ENCODE results near the gene BRSK2.

The BRSK2 gene

GRCh38 chr11:1396375-1396841 is 6.7 kb downstream of the BRSK2 start:
- TF ChIP-seq USF1 (IDR thresholded peaks at IDR 0.05): no peak
- TF ChIP-seq NFIC (IDR thresholded peaks at IDR 0.05): no peak
- no peak for TF ChIP-seq RAD21 (IDR thresholded peaks at IDR 0.05; ENCODE audit: low read depth)
- TF ChIP-seq TEAD4 (IDR thresholded peaks at IDR 0.05): no peak
- no peak for TF ChIP-seq FOXM1 (IDR thresholded peaks at IDR 0.05; ENCODE audit: borderline replicate concordance, low read depth)
- no peak for TF ChIP-seq TAF1 (IDR thresholded peaks at IDR 0.05; ENCODE audit: low read depth)
- no peak for TF ChIP-seq ZBTB7A (IDR thresholded peaks at IDR 0.05; ENCODE audit: low read depth)
- TF ChIP-seq EP300 (IDR thresholded peaks at IDR 0.05; ENCODE audit: borderline replicate concordance): no peak
- TF ChIP-seq EGR1 (IDR thresholded peaks at IDR 0.05): no peak
- no peak for TF ChIP-seq CEBPB (IDR thresholded peaks at IDR 0.05)
- TF ChIP-seq CREB1 (IDR thresholded peaks at IDR 0.05; ENCODE audit: low read depth): no peak
- no peak for TF ChIP-seq YY1 (IDR thresholded peaks at IDR 0.05; ENCODE audit: low read depth)
- TF ChIP-seq REST (IDR thresholded peaks at IDR 0.05; ENCODE audit: low read depth): no peak
- TF ChIP-seq MAX (IDR thresholded peaks at IDR 0.05): no peak
- no peak for TF ChIP-seq TCF12 (IDR thresholded peaks at IDR 0.05; ENCODE audit: low read depth)

GRCh38 chr11:1397146-1397861 is 7.6 kb downstream of the BRSK2 start:
- TF ChIP-seq USF1 (IDR thresholded peaks at IDR 0.05) (no peak), CEBPB (IDR thresholded peaks at IDR 0.05) (no peak), REST (IDR thresholded peaks at IDR 0.05; ENCODE audit: low read depth) (no peak), RAD21 (IDR thresholded peaks at IDR 0.05; ENCODE audit: low read depth) (no peak), CREB1 (IDR thresholded peaks at IDR 0.05; ENCODE audit: low read depth) (no peak), EP300 (IDR thresholded peaks at IDR 0.05; ENCODE audit: borderline replicate concordance) (no peak), EGR1 (IDR thresholded peaks at IDR 0.05) (no peak), NFIC (IDR thresholded peaks at IDR 0.05) (no peak), FOXM1 (IDR thresholded peaks at IDR 0.05; ENCODE audit: borderline replicate concordance, low read depth) (no peak), TCF12 (IDR thresholded peaks at IDR 0.05; ENCODE audit: low read depth) (no peak), YY1 (IDR thresholded peaks at IDR 0.05; ENCODE audit: low read depth) (no peak), TEAD4 (IDR thresholded peaks at IDR 0.05) (no peak), ZBTB7A (IDR thresholded peaks at IDR 0.05; ENCODE audit: low read depth) (no peak), MAX (IDR thresholded peaks at IDR 0.05) (no peak), TAF1 (IDR thresholded peaks at IDR 0.05; ENCODE audit: low read depth) (no peak)

GRCh38 chr11:1397862-1398527 is 8.3 kb downstream of the BRSK2 start:
- no peak for TF ChIP-seq TEAD4 (IDR thresholded peaks at IDR 0.05)
- TF ChIP-seq ZBTB7A (IDR thresholded peaks at IDR 0.05; ENCODE audit: low read depth): no peak
- TF ChIP-seq YY1 (IDR thresholded peaks at IDR 0.05; ENCODE audit: low read depth): no peak
- no peak for TF ChIP-seq TCF12 (IDR thresholded peaks at IDR 0.05; ENCODE audit: low read depth)
- no peak for TF ChIP-seq USF1 (IDR thresholded peaks at IDR 0.05)
- no peak for TF ChIP-seq FOXM1 (IDR thresholded peaks at IDR 0.05; ENCODE audit: borderline replicate concordance, low read depth)
- TF ChIP-seq NFIC (IDR thresholded peaks at IDR 0.05): no peak
- TF ChIP-seq REST (IDR thresholded peaks at IDR 0.05; ENCODE audit: low read depth): no peak
- no peak for TF ChIP-seq TAF1 (IDR thresholded peaks at IDR 0.05; ENCODE audit: low read depth)
- no peak for TF ChIP-seq CREB1 (IDR thresholded peaks at IDR 0.05; ENCODE audit: low read depth)
- TF ChIP-seq EP300 (IDR thresholded peaks at IDR 0.05; ENCODE audit: borderline replicate concordance): no peak
- no peak for TF ChIP-seq MAX (IDR thresholded peaks at IDR 0.05)
- no peak for TF ChIP-seq RAD21 (IDR thresholded peaks at IDR 0.05; ENCODE audit: low read depth)
- no peak for TF ChIP-seq CEBPB (IDR thresholded peaks at IDR 0.05)
- no peak for TF ChIP-seq EGR1 (IDR thresholded peaks at IDR 0.05)
